SU-DHL-6 (cell line): ENCODE measurements around the gene NFIC.

ENCODE experiments used
- H2AFZ ChIP-seq: fragments of 200-600 bp; sonication (generic); 2 replicates; pipeline ENCODE4 v1.6.1; 2014; ENCODE audit warnings: low read depth, mild to moderate bottlenecking, moderate library complexity, mixed read lengths, antibody characterized with exemption, low read length; ENCODE audit not compliant: severe bottlenecking
- H3F3A ChIP-seq: fragments of 200-600 bp; shearing (Covaris generic); 2 replicates; pipeline ENCODE4 v1.6.0; 2016; ENCODE audit warnings: antibody characterized with exemption, mild to moderate bottlenecking; ENCODE audit not compliant: insufficient read depth
- H3K27ac ChIP-seq: fragments of 200-600 bp; sonication (generic); 2 replicates; pipeline ENCODE4 v1.5.1; 2016; ENCODE audit warnings: low read depth, mild to moderate bottlenecking, low read length, moderate library complexity, mixed read lengths
- H3K27me3 ChIP-seq: fragments of 200-600 bp; sonication (generic), shearing (Covaris generic); 2 replicates; pipeline ENCODE4 v1.6.0; 2014; ENCODE audit warnings: mild to moderate bottlenecking, low read length
- H3K36me3 ChIP-seq: fragments of 200-600 bp; sonication (generic); 2 replicates; pipeline ENCODE4 v1.6.1; 2014; ENCODE audit warnings: mild to moderate bottlenecking, low read length, mixed read lengths
- H3K4me2 ChIP-seq: fragments of 300-600, 200-600 bp; shearing (Covaris generic), sonication (generic); 2 replicates; pipeline ENCODE4 v1.6.0; 2014; ENCODE audit warnings: low read length, low read depth, mild to moderate bottlenecking; ENCODE audit not compliant: poor library complexity, severe bottlenecking
- H3K4me3 ChIP-seq: fragments of 200-600 bp; sonication (generic); 2 replicates; pipeline ENCODE4 v1.5.1; 2014; ENCODE audit warnings: antibody characterized with exemption, low read length, mild to moderate bottlenecking, mixed read lengths; ENCODE audit not compliant: insufficient read depth, poor library complexity, severe bottlenecking
- H3K79me2 ChIP-seq: fragments of 200-600 bp; sonication (generic); 2 replicates; pipeline ENCODE4 v1.6.1; 2014; ENCODE audit warnings: mild to moderate bottlenecking, low read length, moderate library complexity; ENCODE audit not compliant: insufficient read depth
- H3K9ac ChIP-seq: fragments of 200-600 bp; sonication (generic); 2 replicates; pipeline ENCODE4 v1.7.0; 2014; ENCODE audit warnings: mild to moderate bottlenecking, low read length
- H3K9me2 ChIP-seq: fragments of 200-600 bp; sonication (generic); replicated peaks from 2 replicates; pipeline ENCODE4 v1.6.1; 2014; ENCODE audit warnings: low read length; ENCODE audit not compliant: insufficient read depth
- H3K9me3 ChIP-seq: fragments of 200-600 bp; sonication (generic); 2 replicates; pipeline ENCODE4 v1.6.1; 2014; ENCODE audit warnings: low read length, mixed read lengths; ENCODE audit not compliant: insufficient read depth
- H4K20me1 ChIP-seq: fragments of 200-600 bp; sonication (generic); 2 replicates; pipeline ENCODE4 v1.6.1; 2014; ENCODE audit warnings: low read depth, mild to moderate bottlenecking, antibody characterized with exemption, low read length, moderate library complexity, mixed read lengths
- EZH2phosphoT487 ChIP-seq: fragments of 200-600 bp; sonication (generic), shearing (Covaris generic); conservative IDR thresholded peaks from 2 replicates; pipeline ENCODE4 v1.6.1; 2018; ENCODE audit warnings: mild to moderate bottlenecking, antibody characterized with exemption, low read length, moderate library complexity, mixed read lengths
- TF ChIP-seq, protein P1 (sequence below): fragments of 200-600 bp; sonication (generic); IDR thresholded peaks from one replicate; pipeline ENCODE4 v1.5.1; 2017; ENCODE audit warnings: antibody characterized with exemption, mild to moderate bottlenecking, low read length, moderate library complexity; ENCODE audit not compliant: insufficient read depth, poor library complexity, severe bottlenecking

The NFIC gene

DNA sequence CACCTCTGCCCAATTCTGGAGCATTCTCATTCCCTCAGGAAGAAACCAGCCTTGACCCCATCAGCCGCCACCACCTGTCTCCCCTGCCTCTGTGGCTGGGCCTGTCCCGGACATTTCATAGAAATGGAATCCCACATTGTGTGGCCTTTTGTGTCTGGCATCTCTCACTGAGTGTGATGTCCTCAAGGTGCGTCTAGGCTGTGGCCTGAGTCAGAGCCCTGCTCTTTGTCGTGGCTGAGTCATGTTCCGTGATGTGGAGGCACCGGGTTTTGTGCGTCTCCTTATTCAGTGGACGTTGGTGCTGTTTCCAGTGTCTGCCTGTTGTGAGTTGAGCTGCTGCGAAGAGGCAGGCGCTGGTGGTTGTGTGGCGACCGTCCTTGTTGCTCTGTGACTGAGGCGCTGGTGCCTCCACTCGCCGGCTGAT is 143.2 kb downstream of the NFIC start:
- Histone ChIP-seq H3K4me3 (no peak overlapping the region), H3K4me2 (no peak overlapping the region), H3K36me3 (no peaks in the 10 kb centered on the region), H2AFZ (no peak overlapping the region), H3K27ac (no peak overlapping the region), H3F3A (no peaks in the 10 kb centered on the region), H3K27me3 (no peaks in the 10 kb centered on the region), H3K9ac (no peak overlapping the region), H3K9me3 (no peaks in the 10 kb centered on the region), H4K20me1 (no peaks in the 10 kb centered on the region), H3K9me2 (no peaks in the 10 kb centered on the region), H3K79me2 (peaks cover 77% of the 10 kb centered on the region)
- no peak for TF ChIP-seq EZH2phosphoT487
- TF ChIP-seq, protein P1, sequence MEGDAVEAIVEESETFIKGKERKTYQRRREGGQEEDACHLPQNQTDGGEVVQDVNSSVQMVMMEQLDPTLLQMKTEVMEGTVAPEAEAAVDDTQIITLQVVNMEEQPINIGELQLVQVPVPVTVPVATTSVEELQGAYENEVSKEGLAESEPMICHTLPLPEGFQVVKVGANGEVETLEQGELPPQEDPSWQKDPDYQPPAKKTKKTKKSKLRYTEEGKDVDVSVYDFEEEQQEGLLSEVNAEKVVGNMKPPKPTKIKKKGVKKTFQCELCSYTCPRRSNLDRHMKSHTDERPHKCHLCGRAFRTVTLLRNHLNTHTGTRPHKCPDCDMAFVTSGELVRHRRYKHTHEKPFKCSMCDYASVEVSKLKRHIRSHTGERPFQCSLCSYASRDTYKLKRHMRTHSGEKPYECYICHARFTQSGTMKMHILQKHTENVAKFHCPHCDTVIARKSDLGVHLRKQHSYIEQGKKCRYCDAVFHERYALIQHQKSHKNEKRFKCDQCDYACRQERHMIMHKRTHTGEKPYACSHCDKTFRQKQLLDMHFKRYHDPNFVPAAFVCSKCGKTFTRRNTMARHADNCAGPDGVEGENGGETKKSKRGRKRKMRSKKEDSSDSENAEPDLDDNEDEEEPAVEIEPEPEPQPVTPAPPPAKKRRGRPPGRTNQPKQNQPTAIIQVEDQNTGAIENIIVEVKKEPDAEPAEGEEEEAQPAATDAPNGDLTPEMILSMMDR = no peak

DNA sequence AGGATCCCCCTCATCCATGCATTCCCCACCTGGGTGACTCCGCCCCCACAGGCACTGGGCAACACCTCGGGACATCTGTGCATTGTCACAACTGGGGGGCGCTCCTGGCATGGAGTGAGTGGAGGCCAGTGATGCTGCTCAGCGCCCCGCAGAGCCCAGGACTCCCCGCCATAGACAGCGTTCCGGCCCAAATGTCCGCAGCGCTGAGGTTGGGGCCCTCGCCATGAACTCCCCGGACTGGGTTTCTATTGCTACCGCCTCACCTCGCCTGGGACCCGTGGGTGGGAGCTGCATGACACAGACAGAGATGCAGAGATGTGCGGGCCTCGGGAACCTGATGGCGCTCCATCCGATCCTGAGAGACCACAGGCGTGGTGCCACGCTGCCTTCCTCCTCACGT is 144.3 kb downstream of the NFIC start:
- no peaks in the 10 kb centered on the region for H3K36me3 ChIP-seq
- peaks cover 84% of the 10 kb centered on the region for H3K79me2 ChIP-seq
- no peak overlapping the region for H3K9ac ChIP-seq
- no peaks in the 10 kb centered on the region for H3K27me3 ChIP-seq
- no peak overlapping the region for H2AFZ ChIP-seq
- TF ChIP-seq EZH2phosphoT487 = no peak
- TF ChIP-seq, protein P1 = no peak
- H3K9me2 ChIP-seq = no peaks in the 10 kb centered on the region
- H3F3A ChIP-seq = no peaks in the 10 kb centered on the region
- H4K20me1 ChIP-seq = no peaks in the 10 kb centered on the region
- no peaks in the 10 kb centered on the region for H3K9me3 ChIP-seq
- no peak overlapping the region for H3K4me2 ChIP-seq
- no peak overlapping the region for H3K27ac ChIP-seq
- no peak overlapping the region for H3K4me3 ChIP-seq

DNA sequence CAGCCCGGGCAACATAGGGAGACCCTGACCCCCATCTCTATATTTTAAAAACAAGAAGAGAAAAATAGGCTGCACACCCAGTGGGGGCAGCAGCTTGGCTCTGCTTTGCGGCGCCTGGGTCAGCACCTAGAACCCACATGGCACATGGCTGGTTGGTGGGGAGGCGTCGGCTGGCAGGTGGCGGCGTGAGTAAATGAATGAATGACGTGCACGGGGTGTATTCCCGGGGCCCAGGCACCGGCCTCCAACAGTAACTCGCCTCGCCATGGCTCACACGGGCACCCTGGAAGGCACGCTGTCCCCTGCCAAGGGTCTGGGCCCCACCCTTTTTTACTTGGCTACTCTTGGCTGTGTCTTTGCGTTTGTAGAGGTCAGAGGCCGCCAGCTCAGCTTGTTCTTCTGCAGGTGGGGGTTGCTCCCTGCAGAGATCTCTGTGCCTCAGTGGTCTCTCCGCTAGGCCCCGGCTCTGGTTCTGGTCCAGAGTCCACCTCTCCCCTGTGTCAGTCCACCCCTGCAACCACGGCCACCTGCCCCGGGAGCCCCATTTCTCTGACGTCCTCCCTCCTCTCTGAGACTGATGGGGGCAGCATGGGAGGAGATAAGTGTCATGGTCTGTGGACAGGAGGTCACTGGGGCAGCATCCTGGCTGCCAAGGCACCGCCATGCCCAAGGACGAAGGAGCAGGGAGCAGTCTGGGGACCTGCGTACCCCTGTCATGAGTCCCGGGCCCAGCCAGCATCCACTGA is 145.3 kb downstream of the NFIC start:
- Histone ChIP-seq H3K9me2 (no peaks in the 10 kb centered on the region), H3K9ac (no peak overlapping the region), H3K4me2 (no peak overlapping the region), H3K27ac (no peak overlapping the region), H3K9me3 (no peaks in the 10 kb centered on the region), H3K4me3 (no peak overlapping the region), H3K79me2 (peaks cover 87% of the 10 kb centered on the region), H4K20me1 (no peaks in the 10 kb centered on the region), H3K27me3 (no peaks in the 10 kb centered on the region), H3K36me3 (no peaks in the 10 kb centered on the region), H3F3A (no peaks in the 10 kb centered on the region), H2AFZ (no peak overlapping the region)
- TF ChIP-seq EZH2phosphoT487 = no peak
- TF ChIP-seq, protein P1 = no peak
